ELR (cell line): ENCODE data around the gene ARTN.
A peak's percentile ranks its signal among the peaks of the same experiment; 100 is the strongest.

Experiments used
- DNase-seq: peaks from one replicate; pipeline ENCODE4 v3.0.0-alpha.2; 2015; ENCODE audit warnings: low read depth

Gene ARTN

GRCh38 chr1:43947874-43948437 lies 14.4 kb downstream of the ARTN start:
- DNase-seq: no peak

GRCh38 chr1:43949678-43950077 lies 16.1 kb downstream of the ARTN start:
- no peak for DNase-seq

- DNase-seq: peak; percentile 58
These were observed 17.7 kb downstream of the ARTN start for GRCh38 chr1:43951021-43951985.

- no peak for DNase-seq
These were observed 19.2 kb downstream of the ARTN start for GRCh38 chr1:43952731-43953346.

GRCh38 chr1:43953361-43953760 lies 19.8 kb downstream of the ARTN start:
- DNase-seq: no peak

GRCh38 chr1:43954036-43954435 lies 20.4 kb downstream of the ARTN start:
- no peak for DNase-seq

- no peak for DNase-seq
These were observed 22.6 kb downstream of the ARTN start for GRCh38 chr1:43956234-43956633.

- DNase-seq: no peak
These were observed 23.9 kb downstream of the ARTN start for GRCh38 chr1:43957407-43958040.

GRCh38 chr1:43958351-43959255 lies 25.0 kb downstream of the ARTN start:
- DNase-seq: no peak

GRCh38 chr1:43960798-43961197 lies 27.2 kb downstream of the ARTN start:
- DNase-seq: no peak

GRCh38 chr1:43961692-43962091 lies 28.1 kb downstream of the ARTN start:
- DNase-seq: no peak

GRCh38 chr1:43962324-43962723 lies 28.7 kb downstream of the ARTN start:
- DNase-seq: no peak

- no peak for DNase-seq
These were observed 29.4 kb downstream of the ARTN start for GRCh38 chr1:43963006-43963405.

GRCh38 chr1:43963890-43964289 lies 30.3 kb downstream of the ARTN start:
- no peak for DNase-seq

GRCh38 chr1:43965316-43965715 lies 31.7 kb downstream of the ARTN start:
- no peak for DNase-seq

- peak; percentile 51 for DNase-seq
These were observed 34.8 kb downstream of the ARTN start for GRCh38 chr1:43968348-43968948.

GRCh38 chr1:43969416-43969745 lies 35.8 kb downstream of the ARTN start:
- no peak for DNase-seq

- peak; percentile 99 for DNase-seq
These were observed 36.3 kb downstream of the ARTN start, which contains the start of gene DPH2 for GRCh38 chr1:43969746-43970466. DPH2 (plus strand) TSS chr1:43970010; CDS start chr1:43970176, 166 bp downstream.

GRCh38 chr1:43970502-43970901 lies 36.9 kb downstream of the ARTN start:
- no peak for DNase-seq

- DNase-seq: no peak
These were observed 37.3 kb downstream of the ARTN start for GRCh38 chr1:43970911-43971310.
